Airway epithelial cell (primary cell): ENCODE results near the gene C11orf42. TPM values are rescaled to one million over a fixed set of nuclear protein-coding genes. Genes with fewer than 3 reads are reported as not detected.

Experiments
- total RNA-seq: library from RNA; depleted of rRNA; stranded (reverse); fragments of >200 nt; gene quantifications from 2 replicates; pipeline ENCODE4 v1.2.3, GENCODE V29; 2015

C11orf42 gene, protein sequence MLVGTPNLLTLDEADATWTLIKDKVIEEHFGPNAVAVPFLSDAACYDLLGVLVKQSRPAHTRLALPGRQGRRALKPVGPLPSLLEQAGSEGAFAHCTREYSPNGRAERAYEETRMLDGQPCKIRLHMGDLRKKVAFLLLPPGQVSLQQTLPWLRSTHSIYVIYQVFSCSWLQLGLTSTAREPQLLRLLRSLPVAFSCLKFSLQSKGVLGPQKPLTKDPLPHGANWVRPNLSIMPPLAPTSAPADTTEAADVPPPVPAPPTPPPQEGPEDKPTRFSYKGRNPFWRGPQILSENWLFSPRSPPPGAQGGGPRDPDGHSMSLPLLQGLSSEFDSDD
- total RNA-seq: not detected in 2 replicates

DNA sequence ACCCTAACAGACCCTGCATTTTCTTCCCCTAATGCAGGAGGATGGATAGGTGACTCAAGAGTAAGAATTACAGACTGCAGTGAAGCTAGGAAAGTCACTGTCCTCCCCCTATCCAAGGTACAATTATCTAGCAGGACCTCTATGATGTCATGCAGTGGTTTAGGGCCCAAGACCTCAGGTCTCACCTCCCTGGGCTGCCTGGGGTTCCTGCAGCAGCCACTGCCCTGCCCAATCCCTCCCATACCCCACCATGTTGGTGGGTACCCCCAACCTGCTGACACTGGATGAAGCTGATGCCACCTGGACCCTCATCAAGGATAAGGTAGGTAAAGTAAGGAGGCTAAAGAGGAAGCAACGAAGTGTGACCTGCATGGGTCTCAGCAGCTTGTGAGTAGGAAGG, at the start of gene C11orf42:
Gene C11orf42, plus strand, starts transcription at position 192 of the 400 bp plus-strand sequence. Its CDS starts 59 bp downstream, at position 251.

GRCh38 chr11:6170226-6170625, 35.1 kb upstream of the C11orf42 start, which contains the start of gene OR52B2:
Gene OR52B2 (minus strand): TSS chr11:6170326. CDS start chr11:6170326, 0 bp downstream.

DNA sequence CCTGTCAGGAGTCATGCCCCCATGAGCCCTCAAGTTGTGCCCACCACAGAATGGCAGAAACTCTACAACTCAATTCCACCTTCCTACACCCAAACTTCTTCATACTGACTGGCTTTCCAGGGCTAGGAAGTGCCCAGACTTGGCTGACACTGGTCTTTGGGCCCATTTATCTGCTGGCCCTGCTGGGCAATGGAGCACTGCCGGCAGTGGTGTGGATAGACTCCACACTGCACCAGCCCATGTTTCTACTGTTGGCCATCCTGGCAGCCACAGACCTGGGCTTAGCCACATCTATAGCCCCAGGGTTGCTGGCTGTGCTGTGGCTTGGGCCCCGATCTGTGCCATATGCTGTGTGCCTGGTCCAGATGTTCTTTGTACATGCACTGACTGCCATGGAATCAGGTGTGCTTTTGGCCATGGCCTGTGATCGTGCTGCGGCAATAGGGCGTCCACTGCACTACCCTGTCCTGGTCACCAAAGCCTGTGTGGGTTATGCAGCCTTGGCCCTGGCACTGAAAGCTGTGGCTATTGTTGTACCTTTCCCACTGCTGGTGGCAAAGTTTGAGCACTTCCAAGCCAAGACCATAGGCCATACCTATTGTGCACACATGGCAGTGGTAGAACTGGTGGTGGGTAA, 6.1 kb upstream of the C11orf42 start, which contains the start of gene OR52W1:
Gene OR52W1, plus strand, starts transcription at position 51 of the 637 bp plus-strand sequence. Its CDS starts 0 bp downstream, at position 51.

DNA sequence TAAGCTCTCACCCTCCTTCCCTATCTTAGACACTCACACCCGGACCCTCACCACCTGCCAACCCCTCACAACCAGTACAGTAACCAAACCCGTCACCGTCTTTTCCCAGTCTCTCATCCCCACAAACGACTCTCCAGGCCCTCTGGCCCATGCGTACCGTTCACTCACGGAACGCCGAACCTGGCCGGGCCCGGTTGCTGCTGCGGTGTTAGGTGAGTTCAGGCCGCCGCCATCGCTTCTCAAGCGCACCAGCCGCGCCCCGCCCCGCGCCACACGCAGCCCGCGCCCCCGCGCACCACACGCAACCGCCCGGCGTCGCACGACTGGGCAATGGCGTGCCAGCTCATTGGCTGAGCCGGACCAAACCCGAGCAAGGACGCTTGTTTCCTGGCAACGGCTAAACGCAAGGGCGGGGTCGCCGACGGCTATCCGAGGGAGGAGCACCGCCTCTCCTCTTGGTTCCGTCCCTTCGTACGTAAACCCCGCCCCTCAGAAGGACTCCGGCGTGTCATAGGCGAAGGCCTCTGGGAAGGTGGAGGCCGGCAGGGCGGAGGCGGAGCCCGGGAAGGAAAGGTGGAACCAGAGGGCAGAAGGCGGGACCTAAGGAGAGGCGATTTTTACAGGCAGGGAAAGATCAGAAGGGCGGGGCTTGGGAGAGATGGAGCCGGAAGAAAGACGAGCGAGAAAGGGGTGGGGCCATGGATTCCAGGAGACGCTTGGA, 29.2 kb downstream of the C11orf42 start, which contains the start of gene FHIP1B:
Gene FHIP1B, minus strand, starts transcription at position 250 of the 721 bp plus-strand sequence. CDS start 10,120 bp downstream, outside the sequence.

DNA sequence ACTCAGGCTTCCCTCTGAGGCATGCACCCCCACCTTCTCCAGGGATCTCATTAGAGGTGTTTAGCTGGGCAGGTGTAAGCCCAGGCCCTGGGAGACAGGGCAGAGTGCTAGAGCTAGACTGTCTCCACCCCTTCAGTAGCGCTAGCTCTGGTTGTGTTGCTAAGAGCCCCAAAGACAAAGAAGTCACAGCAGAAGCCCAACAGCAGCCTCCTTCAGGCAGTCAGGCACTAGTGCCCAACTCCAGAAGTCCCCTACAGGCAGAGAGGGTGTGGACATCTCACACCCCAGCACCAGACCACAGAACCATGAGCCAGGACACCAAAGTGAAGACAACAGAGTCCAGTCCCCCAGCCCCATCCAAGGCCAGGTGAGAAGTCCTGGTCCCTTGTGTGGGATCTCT, 33.5 kb downstream of the C11orf42 start, which contains the start of gene CNGA4:
Gene CNGA4, plus strand, starts transcription at position 188 of the 400 bp plus-strand sequence. Its CDS starts 118 bp downstream, at position 306.

Other genes starting within 250 kb of the C11orf42 start
- gene OR56A5, start 237.1 kb upstream of the C11orf42 start, total RNA-seq: not detected in 2 replicates
- not detected in 2 replicates for gene OR52L1, start 218.6 kb upstream of the C11orf42 start, total RNA-seq
- gene OR56A4, start 198.6 kb upstream of the C11orf42 start, total RNA-seq: not detected in 2 replicates
- not detected in 2 replicates for gene OR56A1, start 174.8 kb upstream of the C11orf42 start, total RNA-seq
- gene OR56B4, start 97.9 kb upstream of the C11orf42 start, total RNA-seq: not detected in 2 replicates
- not detected in 2 replicates for gene OR52B2, start 35.2 kb upstream of the C11orf42 start, total RNA-seq
- gene OR52W1, start 6.3 kb upstream of the C11orf42 start, total RNA-seq: not detected in 2 replicates
- 16.5 and 26.7 TPM in 2 replicates for gene FHIP1B, start 29.1 kb downstream of the C11orf42 start, total RNA-seq
- gene CNGA4, start 33.5 kb downstream of the C11orf42 start, total RNA-seq: not detected in 2 replicates
- not detected in 2 replicates for gene CCKBR, start 54.3 kb downstream of the C11orf42 start, total RNA-seq
- 187 and 202 TPM in 2 replicates for gene CAVIN3, start 114.9 kb downstream of the C11orf42 start, total RNA-seq
- gene SMPD1, start 184.9 kb downstream of the C11orf42 start, total RNA-seq: 8.1 and 9.6 TPM in 2 replicates
- 2.3 and 3.3 TPM in 2 replicates for gene APBB1, start 213.5 kb downstream of the C11orf42 start, total RNA-seq
- gene HPX, start 235.4 kb downstream of the C11orf42 start, total RNA-seq: 0.28 TPM in 1 of 2 replicates, not detected in the other